Measurements from ENCODE around the gene CCDC186.
"Not testable (repeated sequence)": the region's sequence is repeated elsewhere in the genome, so short reads cannot be mapped to it uniquely, and the experiment has no call there.

The CCDC186 gene

DNA sequence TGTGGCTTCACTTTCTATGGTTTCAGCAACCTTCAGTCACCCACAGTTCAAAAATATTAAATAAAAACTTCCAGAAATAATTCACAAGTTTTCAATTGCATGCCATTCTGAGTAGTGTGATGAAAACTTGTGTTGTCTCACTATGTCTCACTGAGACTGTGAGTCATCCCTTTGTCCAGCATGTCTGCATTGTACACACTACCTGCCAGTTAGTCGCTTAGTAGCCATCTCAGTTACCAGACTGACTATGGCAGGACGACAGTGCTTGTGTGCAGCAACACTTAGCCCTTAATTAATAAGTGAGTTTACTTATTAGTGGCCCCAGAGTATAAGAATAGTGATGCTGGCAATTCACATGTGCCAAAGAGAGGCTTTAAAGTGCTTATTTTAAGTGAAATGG is 22.5 kb downstream of the CCDC186 start:
- Histone ChIP-seq H3K27me3 (replicated peaks; ENCODE audit: control insufficient read depth, insufficient read depth, low read length) (no peaks in the 10 kb centered on the region), H3K36me3 (ENCODE audit: control insufficient read depth, insufficient read depth, low read length) (peaks cover 3% of the 10 kb centered on the region; the same call in 1 of the 2 replicates), H3K4me3 (replicated peaks; ENCODE audit: low read depth, low read length) (no peak overlapping the region)
- DNase-seq (ENCODE audit: extremely low read depth, insufficient read length): no peak
- TF ChIP-seq, protein P1, sequence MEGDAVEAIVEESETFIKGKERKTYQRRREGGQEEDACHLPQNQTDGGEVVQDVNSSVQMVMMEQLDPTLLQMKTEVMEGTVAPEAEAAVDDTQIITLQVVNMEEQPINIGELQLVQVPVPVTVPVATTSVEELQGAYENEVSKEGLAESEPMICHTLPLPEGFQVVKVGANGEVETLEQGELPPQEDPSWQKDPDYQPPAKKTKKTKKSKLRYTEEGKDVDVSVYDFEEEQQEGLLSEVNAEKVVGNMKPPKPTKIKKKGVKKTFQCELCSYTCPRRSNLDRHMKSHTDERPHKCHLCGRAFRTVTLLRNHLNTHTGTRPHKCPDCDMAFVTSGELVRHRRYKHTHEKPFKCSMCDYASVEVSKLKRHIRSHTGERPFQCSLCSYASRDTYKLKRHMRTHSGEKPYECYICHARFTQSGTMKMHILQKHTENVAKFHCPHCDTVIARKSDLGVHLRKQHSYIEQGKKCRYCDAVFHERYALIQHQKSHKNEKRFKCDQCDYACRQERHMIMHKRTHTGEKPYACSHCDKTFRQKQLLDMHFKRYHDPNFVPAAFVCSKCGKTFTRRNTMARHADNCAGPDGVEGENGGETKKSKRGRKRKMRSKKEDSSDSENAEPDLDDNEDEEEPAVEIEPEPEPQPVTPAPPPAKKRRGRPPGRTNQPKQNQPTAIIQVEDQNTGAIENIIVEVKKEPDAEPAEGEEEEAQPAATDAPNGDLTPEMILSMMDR (IDR thresholded peaks at IDR 0.05; ENCODE audit: insufficient read depth, low read length, poor library complexity, severe bottlenecking): no peak

DNA sequence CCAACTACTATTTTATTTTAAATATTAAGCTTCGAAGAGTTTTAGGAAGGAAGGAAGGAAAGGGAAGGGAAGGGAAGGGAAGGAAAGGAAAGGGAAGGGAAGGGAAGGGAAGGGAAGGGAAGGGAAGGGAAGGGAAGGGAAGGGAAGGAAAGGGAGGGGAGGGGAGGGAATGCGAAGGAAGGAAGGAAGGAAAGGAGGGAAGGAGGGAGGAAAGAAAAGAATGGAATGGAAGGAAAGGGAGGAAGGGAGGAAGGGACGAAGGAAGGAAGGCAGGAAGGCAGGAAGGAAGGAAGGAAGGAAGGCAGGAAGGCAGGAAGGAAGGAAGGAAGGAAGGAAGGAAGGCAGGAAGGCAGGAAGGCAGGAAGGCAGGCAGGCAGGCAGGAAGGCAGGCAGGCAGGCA is 24.5 kb downstream of the CCDC186 start:
- not testable (repeated sequence) for H3K27me3 ChIP-seq (replicated peaks; ENCODE audit: control insufficient read depth, insufficient read depth, low read length); H3K4me3 ChIP-seq (replicated peaks; ENCODE audit: low read depth, low read length); DNase-seq (ENCODE audit: extremely low read depth, insufficient read length); H3K36me3 ChIP-seq (ENCODE audit: control insufficient read depth, insufficient read depth, low read length)

DNA sequence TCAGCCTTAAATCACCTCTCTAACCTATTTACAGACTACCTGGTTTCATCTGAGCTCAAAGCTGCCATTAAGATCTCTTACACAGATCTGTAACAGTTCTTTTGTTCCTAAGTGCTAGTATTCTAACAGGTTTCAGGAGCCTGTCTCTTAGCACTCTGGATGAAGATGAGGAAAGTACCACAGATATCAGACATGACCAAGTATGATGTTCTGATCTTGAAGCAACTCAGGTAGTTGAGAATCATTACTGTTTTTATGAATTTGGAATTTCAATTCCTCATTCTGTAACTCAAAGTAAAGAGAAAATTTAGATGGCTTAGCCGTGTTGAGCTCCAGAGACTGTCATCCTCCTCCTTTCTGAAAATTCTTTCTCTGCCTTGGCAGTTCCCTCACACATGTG is 30.8 kb downstream of the CCDC186 start:
- TF ChIP-seq, protein P1 (IDR thresholded peaks at IDR 0.05; ENCODE audit: insufficient read depth, low read length, poor library complexity, severe bottlenecking): no peak
- DNase-seq (ENCODE audit: extremely low read depth, insufficient read length): no peak
- H3K27me3 ChIP-seq (replicated peaks; ENCODE audit: control insufficient read depth, insufficient read depth, low read length): no peaks in the 10 kb centered on the region
- H3K36me3 ChIP-seq (ENCODE audit: control insufficient read depth, insufficient read depth, low read length): peaks cover 6% of the 10 kb centered on the region
- H3K4me3 ChIP-seq (replicated peaks; ENCODE audit: low read depth, low read length): no peak overlapping the region

DNA sequence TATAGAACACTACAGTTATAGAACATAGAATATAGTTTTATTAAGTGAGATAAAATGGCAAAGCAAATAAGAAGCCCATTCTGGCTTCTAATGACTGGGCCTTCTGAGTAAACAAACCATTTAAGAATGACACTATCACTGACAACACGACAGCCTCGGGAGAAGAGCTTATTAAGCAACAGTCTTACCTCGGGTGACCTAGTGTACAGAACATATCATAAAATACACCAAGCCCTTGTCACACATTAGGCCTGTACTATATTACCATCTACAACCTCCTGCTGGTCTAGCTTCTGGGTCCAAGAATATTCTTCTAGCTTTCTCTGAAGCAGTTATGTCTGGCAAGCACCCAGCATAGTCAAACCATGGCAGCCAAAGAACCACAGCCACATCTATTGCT is 32.0 kb downstream of the CCDC186 start:
- Histone ChIP-seq H3K27me3 (replicated peaks; ENCODE audit: control insufficient read depth, insufficient read depth, low read length) (no peaks in the 10 kb centered on the region), H3K4me3 (replicated peaks; ENCODE audit: low read depth, low read length) (no peak overlapping the region), H3K36me3 (ENCODE audit: control insufficient read depth, insufficient read depth, low read length) (peaks cover 3% of the 10 kb centered on the region)
- TF ChIP-seq, protein P1 (IDR thresholded peaks at IDR 0.05; ENCODE audit: insufficient read depth, low read length, poor library complexity, severe bottlenecking): no peak
- no peak for DNase-seq (ENCODE audit: extremely low read depth, insufficient read length)

DNA sequence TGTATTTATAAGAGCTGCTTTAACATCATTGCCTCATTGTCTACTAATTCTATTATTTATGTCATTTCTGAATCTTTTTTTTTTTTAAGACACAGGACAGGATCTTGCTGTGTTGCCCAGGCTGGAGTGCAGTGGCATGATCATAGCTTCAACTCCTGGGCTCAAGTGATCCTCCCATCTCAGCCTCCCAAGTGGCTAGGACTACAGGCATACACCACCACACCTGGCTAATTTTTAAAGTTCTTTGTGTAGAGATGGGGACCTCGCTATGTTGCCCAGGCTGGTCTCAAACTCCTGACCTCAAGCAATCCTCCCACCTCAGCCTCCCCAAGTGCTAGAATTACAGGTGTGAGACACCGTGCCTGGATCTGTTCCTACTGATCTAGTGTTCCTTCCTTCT is 33.2 kb downstream of the CCDC186 start:
- H3K27me3 ChIP-seq (replicated peaks; ENCODE audit: control insufficient read depth, insufficient read depth, low read length); DNase-seq (ENCODE audit: extremely low read depth, insufficient read length); H3K36me3 ChIP-seq (ENCODE audit: control insufficient read depth, insufficient read depth, low read length); H3K4me3 ChIP-seq (replicated peaks; ENCODE audit: low read depth, low read length): not testable (repeated sequence)

DNA sequence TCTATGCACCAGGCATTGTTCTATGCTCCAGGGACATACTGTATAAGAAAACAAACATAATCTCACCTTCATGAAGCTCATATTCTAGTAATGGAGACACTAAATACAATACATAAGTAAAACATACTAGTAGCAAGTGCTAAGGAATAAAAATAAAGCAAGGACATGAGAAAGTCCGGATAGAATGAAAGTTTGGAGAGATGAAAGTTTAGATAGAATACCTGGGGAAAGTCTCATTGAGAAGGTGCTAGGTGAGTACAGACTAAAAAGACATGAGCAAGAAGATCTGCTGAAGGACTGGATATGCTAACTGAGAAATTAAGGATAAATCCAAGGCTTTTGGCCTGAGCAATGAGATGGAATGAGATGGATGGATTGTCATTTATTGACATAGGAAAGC is 34.0 kb downstream of the CCDC186 start:
- TF ChIP-seq, protein P1 (IDR thresholded peaks at IDR 0.05; ENCODE audit: insufficient read depth, low read length, poor library complexity, severe bottlenecking): no peak
- H3K4me3 ChIP-seq (replicated peaks; ENCODE audit: low read depth, low read length): no peak overlapping the region
- no peaks in the 10 kb centered on the region for H3K27me3 ChIP-seq (replicated peaks; ENCODE audit: control insufficient read depth, insufficient read depth, low read length)
- no peak for DNase-seq (ENCODE audit: extremely low read depth, insufficient read length)
- H3K36me3 ChIP-seq (ENCODE audit: control insufficient read depth, insufficient read depth, low read length): peaks cover 1% of the 10 kb centered on the region

DNA sequence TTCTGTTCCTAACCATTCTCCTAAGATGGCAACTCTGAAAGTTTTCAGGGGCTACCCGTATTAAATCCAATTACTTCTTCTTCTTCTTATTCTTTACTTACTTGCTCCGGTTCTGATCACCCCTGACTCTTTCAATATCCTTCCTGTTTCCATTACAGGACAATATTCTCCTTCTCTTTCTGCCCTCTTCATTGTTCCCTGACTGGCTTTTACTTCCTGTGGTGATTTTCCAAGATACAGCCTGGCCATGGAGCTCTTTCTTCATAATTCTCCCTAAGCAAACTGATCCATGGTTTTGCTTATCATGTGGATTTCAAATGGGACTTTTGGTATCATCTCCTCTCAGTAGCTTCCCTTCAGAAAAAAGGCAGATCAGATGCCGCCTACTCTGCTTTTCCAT is 35.4 kb downstream of the CCDC186 start:
- Histone ChIP-seq H3K27me3 (replicated peaks; ENCODE audit: control insufficient read depth, insufficient read depth, low read length) (no peaks in the 10 kb centered on the region), H3K36me3 (ENCODE audit: control insufficient read depth, insufficient read depth, low read length) (peaks cover 1% of the 10 kb centered on the region), H3K4me3 (replicated peaks; ENCODE audit: low read depth, low read length) (no peak overlapping the region)
- DNase-seq (ENCODE audit: extremely low read depth, insufficient read length): no peak
- TF ChIP-seq, protein P1 (IDR thresholded peaks at IDR 0.05; ENCODE audit: insufficient read depth, low read length, poor library complexity, severe bottlenecking): no peak
